IMR-90 (cell line): ENCODE results near the gene NFIA. TPM values are rescaled to one million over a fixed set of nuclear protein-coding genes. Genes with fewer than 3 reads are reported as not detected.

ENCODE experiments used
- ATAC-seq: fragments of 200-7000 bp; cut with Tn5 transposase; 2 replicates; pipeline ENCODE4 v1.9.1; 2020; ENCODE audit warnings: low read depth, mild to moderate bottlenecking, moderate library complexity
- BruUV-seq: library from RNA; stranded (reverse); fragments of 400-500 nt; replicated peaks from 2 replicates; lab custom pipeline; 2021; lab: Mats Ljungman, UMichigan
- CTCF ChIA-PET: fragments of 300-600 bp; formaldehyde crosslinking; extraction: SDS; loops from one replicate; lab custom pipeline; 2021; ENCODE audit warnings: antibody characterized with exemption; lab: Yijun Ruan, JAX
- POLR2A ChIA-PET: fragments of 300-600 bp; sonication (Branson Sonifier 250); formaldehyde crosslinking; loops from one replicate; lab custom pipeline; 2022; ENCODE audit warnings: antibody characterized with exemption; ENCODE audit not compliant: unreplicated experiment; lab: Charles Lee
- DNase-seq: peaks from one replicate; pipeline ENCODE4 v3.0.0; 2013
- H2AFZ ChIP-seq: replicated peaks from 2 replicates; pipeline ENCODE3; 2013; ENCODE audit warnings: low read length, mild to moderate bottlenecking; ENCODE audit not compliant: poor library complexity
- H2AK5ac ChIP-seq: 2 replicates; pipeline ENCODE4 v1.6.1; 2013; ENCODE audit warnings: low read depth, low read length, inconsistent platforms
- H2AK9ac ChIP-seq: replicated peaks from 2 replicates; pipeline ENCODE3; 2013; ENCODE audit warnings: mild to moderate bottlenecking, low read depth, low read length, moderate library complexity; ENCODE audit not compliant: poor library complexity
- H2BK120ac ChIP-seq: 2 replicates; pipeline ENCODE4 v1.6.1; 2013; ENCODE audit warnings: low read depth, low read length, inconsistent platforms
- H2BK15ac ChIP-seq: 3 replicates; pipeline ENCODE4 v1.6.1; 2013; ENCODE audit warnings: low read depth, low read length, inconsistent platforms
- H2BK20ac ChIP-seq: 2 replicates; pipeline ENCODE4 v1.6.1; 2013; ENCODE audit warnings: low read depth, mild to moderate bottlenecking, inconsistent platforms, low read length, moderate library complexity
- H2BK5ac ChIP-seq: 2 replicates; pipeline ENCODE4 v1.6.1; 2013; ENCODE audit warnings: mild to moderate bottlenecking, low read depth, low read length, inconsistent platforms; ENCODE audit not compliant: poor library complexity, severe bottlenecking
- H3K14ac ChIP-seq: replicated peaks from 2 replicates; pipeline ENCODE4 v1.6.1; 2013; ENCODE audit warnings: low read depth, low read length, inconsistent platforms
- H3K18ac ChIP-seq: 2 replicates; pipeline ENCODE4 v1.6.1; 2013; ENCODE audit warnings: low read depth, low read length, control low read depth
- H3K23ac ChIP-seq: 2 replicates; pipeline ENCODE4 v1.6.1; 2013; ENCODE audit warnings: low read depth, low read length, inconsistent platforms
- H3K27ac ChIP-seq: 2 replicates; pipeline ENCODE4 v1.5.1; 2013; ENCODE audit warnings: mild to moderate bottlenecking, control low read depth, low read length; ENCODE audit not compliant: insufficient read depth
- H3K27me3 ChIP-seq: 2 replicates; pipeline ENCODE4 v1.6.1; 2013; ENCODE audit warnings: low read length; ENCODE audit not compliant: control insufficient read depth, insufficient read depth
- H3K36me3 ChIP-seq: 2 replicates; pipeline ENCODE4 v1.6.1; 2013; ENCODE audit warnings: low read length, mixed read lengths; ENCODE audit not compliant: control insufficient read depth, insufficient read depth
- H3K4ac ChIP-seq: 2 replicates; pipeline ENCODE4 v1.6.1; 2013; ENCODE audit warnings: low read depth, low read length, inconsistent platforms
- H3K4me1 ChIP-seq: 2 replicates; pipeline ENCODE4 v1.6.1; 2013; ENCODE audit warnings: low read length, mixed read lengths; ENCODE audit not compliant: control insufficient read depth, insufficient read depth
- H3K4me2 ChIP-seq: 2 replicates; pipeline ENCODE4 v1.6.1; 2013; ENCODE audit warnings: low read depth, mild to moderate bottlenecking, control low read depth, low read length, moderate library complexity
- H3K4me3 ChIP-seq: 2 replicates; pipeline ENCODE4 v1.5.1; 2013; ENCODE audit warnings: low read depth, mild to moderate bottlenecking, control low read depth, low read length, moderate library complexity; ENCODE audit not compliant: insufficient read depth
- H3K56ac ChIP-seq: 2 replicates; pipeline ENCODE4 v1.6.1; 2013; ENCODE audit warnings: low read length, inconsistent platforms; ENCODE audit not compliant: insufficient read depth; ENCODE audit errors: extremely low read depth
- H3K79me1 ChIP-seq, 2 experiments: 2 replicates each; pipeline ENCODE4 v1.6.1; 2013; ENCODE audit warnings: low read length in 2 of 2, inconsistent platforms in 1 of 2, low read depth in 1 of 2
- H3K9ac ChIP-seq: 2 replicates; pipeline ENCODE4 v1.6.1; 2013; ENCODE audit warnings: low read depth, low read length, control low read depth
- H3K9me1 ChIP-seq: 2 replicates; pipeline ENCODE4 v1.6.1; 2013; ENCODE audit warnings: low read length, inconsistent platforms; ENCODE audit not compliant: insufficient read depth
- H3K9me3 ChIP-seq: 2 replicates; pipeline ENCODE4 v1.6.1; 2013; ENCODE audit warnings: low read length; ENCODE audit not compliant: control insufficient read depth, insufficient read depth
- H4K20me1 ChIP-seq: 2 replicates; pipeline ENCODE4 v1.6.1; 2013; ENCODE audit warnings: low read length, inconsistent platforms; ENCODE audit not compliant: insufficient read depth
- H4K5ac ChIP-seq: 2 replicates; pipeline ENCODE4 v1.6.1; 2013; ENCODE audit warnings: mild to moderate bottlenecking, low read depth, low read length, control low read depth
- H4K8ac ChIP-seq, 2 experiments: 2 replicates each; pipeline ENCODE4 v1.6.1; 2013; ENCODE audit warnings: low read depth in 2 of 2, low read length in 2 of 2, control low read depth in 1 of 2, inconsistent platforms in 1 of 2
- H4K91ac ChIP-seq: 2 replicates; pipeline ENCODE4 v1.6.1; 2013; ENCODE audit warnings: low read depth, low read length, inconsistent platforms; ENCODE audit not compliant: insufficient read depth
- CHD1 ChIP-seq: IDR thresholded peaks from 2 replicates; pipeline ENCODE4 v1.6.1; 2012; ENCODE audit warnings: low read depth, low read length, improper control_type of control experiment
- MAZ ChIP-seq: IDR thresholded peaks from 2 replicates; pipeline ENCODE4 v1.6.1; 2012; ENCODE audit warnings: low read depth, mild to moderate bottlenecking, low read length, improper control_type of control experiment, moderate library complexity, borderline replicate concordance
- NFE2L2 ChIP-seq: fragments of 150-350 bp; IDR thresholded peaks from 2 replicates; pipeline ENCODE4 v1.6.1; 2016; ENCODE audit warnings: low read depth, mild to moderate bottlenecking, low read length
- POLR2A ChIP-seq: IDR thresholded peaks from 2 replicates; pipeline ENCODE4 v1.6.1; 2012; ENCODE audit warnings: mild to moderate bottlenecking, low read depth, low read length
- RAD21 ChIP-seq: IDR thresholded peaks from 2 replicates; pipeline ENCODE4 v1.6.1; 2012; ENCODE audit warnings: low read length, improper control_type of control experiment
- RCOR1 ChIP-seq: IDR thresholded peaks from 2 replicates; pipeline ENCODE4 v1.6.1; 2012; ENCODE audit warnings: mild to moderate bottlenecking, low read length, improper control_type of control experiment; ENCODE audit not compliant: insufficient replicate concordance
- WGBS, 2 experiments: methylation state at CpG; one replicate each; pipeline versions ENCODE4 v1.1.5 to v1.1.7; 2013; ENCODE audit warnings: missing lambda C conversion rate in 2 of 2; ENCODE audit not compliant: insufficient read length in 1 of 2; ENCODE audit errors: extremely low coverage in 2 of 2; 5-methylcytosine and 5-hydroxymethylcytosine counted together
- dilution Hi-C: fragments of 300-500 bp; cut with HindIII; formaldehyde crosslinking; loops from one replicate; pipeline ENCODE4 v1.14.3; 2018; ENCODE audit warnings: low sequenced_read_pairs; ENCODE audit not compliant: unreplicated experiment
- in situ Hi-C: fragments of 300-500 bp; cut with MboI; formaldehyde crosslinking; loops from 3 replicates; pipeline ENCODE4 v1.14.3; 2019; ENCODE audit warnings: low sequenced_read_pairs, inconsistent platforms, mixed read lengths
- intact Hi-C: fragments of 100-400 bp; cut with micrococcal nuclease; formaldehyde crosslinking; loops from 2 replicates; pipeline ENCODE4 v1.10.0; 2022
- polyA plus RNA-seq, 3 experiments: library from polyadenylated mRNA; depleted of rRNA; stranded (reverse); fragments of >200 nt; gene quantifications; 2 replicates each; pipeline ENCODE4 v1.2.3, GENCODE V29; 2012; ENCODE audit warnings: low replicate concordance in 1 of 3
- total RNA-seq: library from RNA; depleted of rRNA; stranded (reverse); fragments of >200 nt; gene quantifications from 2 replicates; pipeline ENCODE4 v1.2.3, GENCODE V29; 2012

The NFIA gene
- total and polyA plus RNA-seq, 2 of the 4 experiments (the other 2 are of a cell fraction), result 1.6 to 2.2 TPM

DNA sequence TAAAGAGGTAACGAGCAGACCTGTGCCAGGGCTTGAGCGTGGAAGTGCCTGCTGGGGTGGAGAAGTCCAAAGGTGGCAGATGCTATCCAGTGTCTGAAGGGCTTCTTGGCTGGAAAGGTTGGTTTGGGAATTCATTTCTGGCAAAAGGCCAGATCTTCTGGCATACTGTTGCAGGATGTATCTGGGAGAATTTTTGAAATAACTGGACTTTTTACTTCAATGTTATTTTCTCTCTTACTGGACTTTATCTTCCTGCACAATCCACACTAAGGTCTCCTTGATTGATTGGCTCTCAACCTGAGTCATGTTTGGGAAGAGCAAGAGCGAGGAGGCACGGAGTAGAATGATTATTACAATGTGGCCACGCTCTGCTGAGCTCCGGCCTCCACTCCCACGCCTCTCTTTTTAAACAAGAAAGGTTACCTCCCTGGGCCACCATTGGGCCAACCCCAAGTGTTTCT lies 364.2 kb downstream of the NFIA start:
- Histone ChIP-seq H3K36me3 (no peaks in the 10 kb centered on the region), H3K4me3 (no peak overlapping the region), H2BK15ac (no peak overlapping the region), H3K9ac (no peak overlapping the region), H3K14ac (no peak overlapping the region), H2AK5ac (no peak overlapping the region), H4K8ac (no peak overlapping the region), H3K4me1 (no peaks in the 10 kb centered on the region), H3K56ac (no peak overlapping the region), H2BK20ac (no peak overlapping the region), H2BK5ac (no peak overlapping the region), H2BK120ac (no peak overlapping the region), H3K9me1 (no peaks in the 10 kb centered on the region), H3K4ac (no peak overlapping the region), H3K23ac (no peak overlapping the region), H4K91ac (no peak overlapping the region), H4K20me1 (no peaks in the 10 kb centered on the region), H3K4me2 (no peak overlapping the region), H3K9me3 (no peaks in the 10 kb centered on the region), H3K27me3 (no peaks in the 10 kb centered on the region; the same call in 1 of the 2 replicates), H3K27ac (no peak overlapping the region), H3K18ac (no peak overlapping the region), H2AK9ac (no peak overlapping the region), H2AFZ (no peak overlapping the region), H4K5ac (no peak overlapping the region), H3K79me1 (no peaks in the 10 kb centered on the region)
- 100% methylated on average over 3 of the region's 7 CpGs; no CpG with 5 or more reads in 1 of the 2 experiments for WGBS, 2 experiments
- intact Hi-C loops (no loop called here), dilution Hi-C loops (no loop called here), in situ Hi-C loops (loop anchor here (5.0 kb wide), 1 partner anchor 404 kb away; no protein-coding TSS in a partner anchor)
- CTCF ChIA-PET, result no interaction called here
- no peak for ATAC-seq
- TF ChIP-seq NFE2L2 (no peak), MAZ (no peak), RCOR1 (no peak), POLR2A (no peak), RAD21 (no peak), CHD1 (no peak)
- no TSS peak for BruUV-seq
- DNase-seq, result no peak
- POLR2A ChIA-PET, result no interaction called here
